C4-2B (cell line): ENCODE results near the gene SIRT3.

Experiments used
- ZFX ChIP-seq: fragments of 450-650 bp; IDR thresholded peaks from 2 replicates; pipeline ENCODE4 v1.6.1; 2017
- TF ChIP-seq, protein P1 (sequence below): fragments of 450-650 bp; conservative IDR thresholded peaks from 2 replicates; pipeline ENCODE4 v1.5.1; 2017; ENCODE audit warnings: mild to moderate bottlenecking

DNA sequence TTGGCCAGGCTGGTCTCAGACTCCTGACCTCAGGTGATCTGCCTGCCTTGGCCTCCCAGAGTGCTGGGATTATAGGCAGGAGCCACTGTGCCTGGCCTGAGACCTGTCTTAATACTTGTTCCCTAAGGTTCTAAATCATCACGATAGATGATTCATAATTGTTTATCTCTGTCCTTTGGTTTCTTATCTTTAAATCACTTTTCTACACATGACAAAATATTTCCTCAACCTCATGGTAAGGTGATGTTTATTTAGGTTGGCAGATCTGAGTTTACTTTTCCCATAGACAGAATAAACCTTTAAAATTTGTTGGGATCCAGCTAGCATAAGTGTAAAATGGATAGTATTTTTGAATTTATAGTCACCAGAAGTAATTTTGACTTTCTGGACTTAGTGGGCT lies 4.2 kb upstream of the SIRT3 start:
- TF ChIP-seq, protein P1, sequence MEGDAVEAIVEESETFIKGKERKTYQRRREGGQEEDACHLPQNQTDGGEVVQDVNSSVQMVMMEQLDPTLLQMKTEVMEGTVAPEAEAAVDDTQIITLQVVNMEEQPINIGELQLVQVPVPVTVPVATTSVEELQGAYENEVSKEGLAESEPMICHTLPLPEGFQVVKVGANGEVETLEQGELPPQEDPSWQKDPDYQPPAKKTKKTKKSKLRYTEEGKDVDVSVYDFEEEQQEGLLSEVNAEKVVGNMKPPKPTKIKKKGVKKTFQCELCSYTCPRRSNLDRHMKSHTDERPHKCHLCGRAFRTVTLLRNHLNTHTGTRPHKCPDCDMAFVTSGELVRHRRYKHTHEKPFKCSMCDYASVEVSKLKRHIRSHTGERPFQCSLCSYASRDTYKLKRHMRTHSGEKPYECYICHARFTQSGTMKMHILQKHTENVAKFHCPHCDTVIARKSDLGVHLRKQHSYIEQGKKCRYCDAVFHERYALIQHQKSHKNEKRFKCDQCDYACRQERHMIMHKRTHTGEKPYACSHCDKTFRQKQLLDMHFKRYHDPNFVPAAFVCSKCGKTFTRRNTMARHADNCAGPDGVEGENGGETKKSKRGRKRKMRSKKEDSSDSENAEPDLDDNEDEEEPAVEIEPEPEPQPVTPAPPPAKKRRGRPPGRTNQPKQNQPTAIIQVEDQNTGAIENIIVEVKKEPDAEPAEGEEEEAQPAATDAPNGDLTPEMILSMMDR, result no peak
- TF ChIP-seq ZFX, result no peak
